Measurements from ENCODE around the gene FAM236C. TPM values are rescaled to one million over a fixed set of nuclear protein-coding genes. Genes with fewer than 3 reads are reported as not detected.

Gene FAM236C
- not detected in 5 replicates for total RNA-seq (2022; extraction: Qiagen RNA extraction; ENCODE audit: low read depth)

DNA sequence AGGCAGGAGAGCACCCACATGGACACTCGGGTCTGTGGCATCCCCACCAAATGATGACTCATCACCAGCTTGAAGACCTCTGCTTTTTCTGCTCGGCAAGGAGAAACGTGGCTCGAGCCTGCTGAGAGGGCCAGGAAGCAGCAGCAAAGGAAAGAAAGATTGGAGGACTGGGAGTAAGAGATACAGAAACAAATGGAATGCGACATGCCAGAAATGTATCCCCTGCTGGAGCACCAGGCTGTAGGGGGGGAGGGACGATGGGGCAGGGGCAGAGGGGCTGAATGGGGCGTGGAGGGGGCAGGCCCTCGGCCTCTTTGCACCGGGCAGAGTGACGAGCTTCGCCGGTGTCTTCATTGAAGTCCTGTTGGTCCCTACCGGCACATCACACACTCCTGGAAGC lies at the start of gene FAM236C:
Gene FAM236C (plus strand): TSS at position 301 of the 400 bp plus-strand sequence. CDS start 100 bp downstream, outside the sequence.

DNA sequence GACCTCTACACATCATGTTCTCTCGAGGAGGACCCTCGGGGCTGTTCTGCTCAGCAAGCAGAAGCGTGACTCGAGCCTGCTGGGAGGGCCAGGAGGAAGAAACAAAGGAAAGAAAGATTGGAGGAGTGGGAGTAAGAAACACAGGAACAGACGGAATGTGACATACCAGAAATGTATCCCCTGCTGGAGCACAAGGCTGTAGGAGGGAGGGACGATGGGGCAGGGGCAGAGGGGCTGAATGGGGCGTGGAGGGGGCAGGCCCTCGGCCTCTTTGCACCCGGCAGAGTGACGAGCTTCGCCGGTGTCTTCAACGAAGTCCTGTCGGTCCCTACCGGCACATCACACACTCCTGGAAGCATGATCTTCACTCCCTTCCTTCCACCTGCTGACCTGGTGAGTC lies 25.5 kb downstream of the FAM236C start, which contains the start of gene FAM236A:
Gene FAM236A (plus strand): TSS at position 301 of the 400 bp plus-strand sequence. CDS start 57 bp downstream, at position 358.

DNA sequence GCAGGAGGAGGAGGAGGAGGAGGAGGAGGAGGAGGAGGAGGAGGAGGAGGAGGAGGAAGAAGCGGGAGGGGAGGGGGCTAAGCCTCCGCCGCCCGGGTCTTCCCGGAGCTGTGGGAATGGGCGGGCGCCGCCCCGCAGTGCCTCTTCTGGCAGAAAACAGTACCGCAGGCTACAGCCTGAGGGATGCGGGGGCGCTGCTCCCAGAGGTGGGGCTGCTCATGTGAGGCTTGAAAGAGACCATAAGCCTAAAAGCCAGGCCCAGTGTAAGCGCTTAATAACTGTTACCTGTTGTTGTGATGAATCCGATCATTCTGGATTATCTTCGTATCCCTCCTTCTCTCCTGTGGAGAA lies 31.4 kb downstream of the FAM236C start, which contains the start of gene DMRTC1:
Gene DMRTC1 (minus strand): TSS at position 19 of the 351 bp plus-strand sequence. CDS start 68,143 bp downstream, outside the sequence.

Other genes starting within 250 kb of the FAM236C start
- gene PHKA1, start 198.3 kb upstream of the FAM236C start, total RNA-seq (2022; extraction: Qiagen RNA extraction; ENCODE audit: low read depth): 16.8 to 22.8 TPM (median 21.6 TPM) in 5 replicates
- not detected in 5 replicates for gene DMRTC1B, start 135.7 kb upstream of the FAM236C start, total RNA-seq (2022; extraction: Qiagen RNA extraction; ENCODE audit: low read depth)
- gene FAM236B, start 130.0 kb upstream of the FAM236C start, total RNA-seq (2022; extraction: Qiagen RNA extraction; ENCODE audit: low read depth): not detected in 5 replicates
- not detected in 5 replicates for gene FAM236D, start 104.4 kb upstream of the FAM236C start, total RNA-seq (2022; extraction: Qiagen RNA extraction; ENCODE audit: low read depth)
- gene FAM236A, start 25.6 kb downstream of the FAM236C start, total RNA-seq (2022; extraction: Qiagen RNA extraction; ENCODE audit: low read depth): not detected in 5 replicates
- not detected in 5 replicates for gene DMRTC1, start 31.2 kb downstream of the FAM236C start, total RNA-seq (2022; extraction: Qiagen RNA extraction; ENCODE audit: low read depth)
- not detected in 5 replicates for gene PABPC1L2B, start 90.3 kb downstream of the FAM236C start, total RNA-seq (2022; extraction: Qiagen RNA extraction; ENCODE audit: low read depth)
- not detected in 5 replicates for gene PABPC1L2A, start 166.9 kb downstream of the FAM236C start, total RNA-seq (2022; extraction: Qiagen RNA extraction; ENCODE audit: low read depth)